Measurements from ENCODE around the gene FAM53B.

FAM53B gene

DNA sequence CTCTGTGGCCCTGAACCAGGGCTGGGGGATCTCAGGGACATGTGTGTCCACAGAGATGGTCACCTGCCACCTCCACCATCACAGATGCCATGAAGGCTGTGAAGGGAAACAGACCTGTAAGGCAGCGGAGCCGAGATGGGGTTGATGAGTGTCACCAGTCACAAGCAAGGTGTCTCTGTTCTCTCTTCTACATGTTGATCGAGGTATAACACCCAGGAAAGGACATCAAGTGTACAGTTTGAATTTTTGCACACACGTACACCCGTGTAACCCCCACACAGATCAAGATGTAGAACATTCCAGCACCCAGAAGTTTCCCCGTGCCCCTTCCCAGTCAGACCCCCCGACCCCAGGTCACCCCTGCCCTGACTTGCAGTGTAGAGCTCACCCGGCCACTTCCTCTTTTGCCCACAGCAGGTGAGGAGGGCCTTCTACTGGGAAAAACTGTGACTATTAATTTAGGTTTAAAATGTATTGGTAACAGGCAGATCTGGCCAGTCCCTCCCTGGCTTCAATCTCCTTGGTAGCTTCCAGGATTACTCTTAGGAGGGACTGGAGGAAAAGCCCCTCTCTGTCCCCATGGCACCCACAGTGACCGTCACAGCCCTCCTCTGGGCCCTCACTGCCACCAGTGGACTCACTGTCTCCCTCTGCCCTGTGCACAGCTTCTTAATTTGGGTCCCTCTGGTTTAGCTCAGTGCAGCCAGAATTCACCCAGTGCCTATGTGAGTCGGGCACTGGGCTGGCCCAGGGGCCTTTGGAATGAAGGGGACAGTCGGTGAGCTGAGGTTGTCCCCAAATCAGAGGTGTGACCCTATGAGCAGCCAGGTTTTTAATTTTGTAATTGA lies 174.3 kb downstream of the FAM53B start:
- DNase-seq: no peak

Measured in NCI-H1048 (cell line).